Measurements from ENCODE around the gene PCDHGA6.

The PCDHGA6 gene

DNA sequence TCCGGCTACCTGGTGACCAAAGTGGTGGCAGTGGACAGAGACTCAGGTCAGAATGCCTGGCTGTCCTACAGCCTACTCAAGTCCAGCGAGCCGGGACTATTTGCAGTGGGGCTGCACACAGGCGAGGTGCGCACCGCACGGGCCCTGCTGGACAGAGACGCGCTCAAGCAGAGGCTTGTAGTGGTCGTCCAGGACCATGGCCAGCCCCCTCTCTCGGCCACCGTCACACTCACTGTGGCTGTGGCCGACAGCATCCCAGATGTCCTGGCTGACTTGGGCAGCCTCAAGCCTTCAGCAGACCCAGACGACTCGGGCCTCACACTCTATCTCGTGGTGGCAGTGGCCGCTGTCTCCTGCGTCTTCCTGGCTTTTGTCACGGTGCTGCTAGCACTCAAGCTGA, 16.7 kb upstream of the PCDHGA6 start:
- no peak overlapping the region for H3K4me2 ChIP-seq (ENCODE audit: low read depth, low read length)
- DNase-seq, result no peak
- no peaks in the 10 kb centered on the region for H3F3A ChIP-seq (ENCODE audit: insufficient read depth, low read length)
- H3K27ac ChIP-seq (ENCODE audit: low read length), result no peak overlapping the region
- H3K4me3 ChIP-seq (ENCODE audit: low read length), result no peak overlapping the region
- no peak for TF ChIP-seq EZH2phosphoT487 (IDR thresholded peaks at IDR 0.05; ENCODE audit: low read length)
- TF ChIP-seq, protein P1, sequence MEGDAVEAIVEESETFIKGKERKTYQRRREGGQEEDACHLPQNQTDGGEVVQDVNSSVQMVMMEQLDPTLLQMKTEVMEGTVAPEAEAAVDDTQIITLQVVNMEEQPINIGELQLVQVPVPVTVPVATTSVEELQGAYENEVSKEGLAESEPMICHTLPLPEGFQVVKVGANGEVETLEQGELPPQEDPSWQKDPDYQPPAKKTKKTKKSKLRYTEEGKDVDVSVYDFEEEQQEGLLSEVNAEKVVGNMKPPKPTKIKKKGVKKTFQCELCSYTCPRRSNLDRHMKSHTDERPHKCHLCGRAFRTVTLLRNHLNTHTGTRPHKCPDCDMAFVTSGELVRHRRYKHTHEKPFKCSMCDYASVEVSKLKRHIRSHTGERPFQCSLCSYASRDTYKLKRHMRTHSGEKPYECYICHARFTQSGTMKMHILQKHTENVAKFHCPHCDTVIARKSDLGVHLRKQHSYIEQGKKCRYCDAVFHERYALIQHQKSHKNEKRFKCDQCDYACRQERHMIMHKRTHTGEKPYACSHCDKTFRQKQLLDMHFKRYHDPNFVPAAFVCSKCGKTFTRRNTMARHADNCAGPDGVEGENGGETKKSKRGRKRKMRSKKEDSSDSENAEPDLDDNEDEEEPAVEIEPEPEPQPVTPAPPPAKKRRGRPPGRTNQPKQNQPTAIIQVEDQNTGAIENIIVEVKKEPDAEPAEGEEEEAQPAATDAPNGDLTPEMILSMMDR (IDR thresholded peaks at IDR 0.05; ENCODE audit: low read length), result no peak
- TF ChIP-seq EZH2 (optimal IDR thresholded peaks at IDR 0.05; ENCODE audit: low read depth, low read length), result no peak
- H3K9me2 ChIP-seq (replicated peaks; ENCODE audit: insufficient read depth, low read length), result no peaks in the 10 kb centered on the region
- H3K79me2 ChIP-seq (ENCODE audit: low read length), result no peaks in the 10 kb centered on the region
- no peaks in the 10 kb centered on the region for H4K20me1 ChIP-seq (ENCODE audit: insufficient read depth, low read length)
- H3K36me3 ChIP-seq (replicated peaks; ENCODE audit: insufficient read depth, low read length), result no peaks in the 10 kb centered on the region
- H3K4me1 ChIP-seq (ENCODE audit: low read length), result no peaks in the 10 kb centered on the region
- no peaks in the 10 kb centered on the region for H3K9me3 ChIP-seq (replicated peaks; ENCODE audit: insufficient read depth, low read length)
- no peak overlapping the region for H3K9ac ChIP-seq (ENCODE audit: low read length)
- no peak overlapping the region for H2AFZ ChIP-seq (ENCODE audit: low read length)
- no peaks in the 10 kb centered on the region for H3K27me3 ChIP-seq (replicated peaks; ENCODE audit: insufficient read depth, low read length)

DNA sequence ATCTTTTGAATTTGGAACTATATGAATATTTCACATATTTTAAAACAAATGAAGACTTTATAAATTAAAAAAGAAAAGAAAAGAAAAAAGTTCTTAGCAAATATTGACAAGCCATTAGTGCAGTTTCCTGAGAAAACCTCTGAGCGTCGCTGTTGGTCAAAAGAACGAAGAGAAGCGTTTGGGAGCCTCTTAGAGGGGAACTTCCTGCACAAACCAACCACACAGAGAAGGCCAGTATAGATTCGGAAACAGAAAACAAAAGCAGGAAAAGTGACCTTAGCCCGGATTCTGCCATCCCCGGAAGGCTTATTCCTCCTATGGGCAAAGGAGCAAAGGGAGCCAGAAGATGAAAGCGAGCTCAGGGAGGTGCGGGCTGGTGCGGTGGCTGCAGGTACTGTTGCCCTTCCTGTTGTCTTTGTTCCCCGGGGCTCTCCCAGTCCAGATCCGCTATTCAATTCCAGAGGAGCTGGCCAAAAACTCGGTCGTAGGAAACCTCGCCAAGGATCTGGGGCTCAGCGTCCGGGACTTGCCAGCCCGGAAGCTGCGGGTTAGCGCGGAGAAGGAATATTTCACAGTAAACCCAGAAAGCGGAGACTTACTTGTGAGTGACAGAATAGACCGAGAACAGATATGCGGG, 13.8 kb upstream of the PCDHGA6 start, which contains the start of gene PCDHGB2:
Gene PCDHGB2 (plus strand): TSS at position 205 of the 637 bp plus-strand sequence. CDS start 142 bp downstream, at position 347.
- no peaks in the 10 kb centered on the region for H3K9me2 ChIP-seq (replicated peaks; ENCODE audit: insufficient read depth, low read length)
- no peak for TF ChIP-seq EZH2phosphoT487 (IDR thresholded peaks at IDR 0.05; ENCODE audit: low read length)
- TF ChIP-seq, protein P1 (IDR thresholded peaks at IDR 0.05; ENCODE audit: low read length), result peak; percentile 46
- no peaks in the 10 kb centered on the region for H3K36me3 ChIP-seq (replicated peaks; ENCODE audit: insufficient read depth, low read length)
- H3F3A ChIP-seq (ENCODE audit: insufficient read depth, low read length), result no peaks in the 10 kb centered on the region
- peak within 1 kb of the TSS; percentile 55; the same call in 1 of the 2 replicates for H2AFZ ChIP-seq (ENCODE audit: low read length)
- H3K9ac ChIP-seq (ENCODE audit: low read length), result no peak within 1 kb of the TSS
- H3K4me2 ChIP-seq (ENCODE audit: low read depth, low read length), result peak within 1 kb of the TSS; percentile 46
- no peaks in the 10 kb centered on the region for H3K9me3 ChIP-seq (replicated peaks; ENCODE audit: insufficient read depth, low read length)
- H3K4me1 ChIP-seq (ENCODE audit: low read length), result no peaks in the 10 kb centered on the region
- DNase-seq, result peak; percentile 50
- H3K27ac ChIP-seq (ENCODE audit: low read length), result no peak within 1 kb of the TSS
- H3K27me3 ChIP-seq (replicated peaks; ENCODE audit: insufficient read depth, low read length), result no peaks in the 10 kb centered on the region; the same call in 1 of the 2 replicates
- no peaks in the 10 kb centered on the region for H3K79me2 ChIP-seq (ENCODE audit: low read length)
- H4K20me1 ChIP-seq (ENCODE audit: insufficient read depth, low read length), result no peaks in the 10 kb centered on the region
- peak within 1 kb of the TSS; percentile 48 for H3K4me3 ChIP-seq (ENCODE audit: low read length)

DNA sequence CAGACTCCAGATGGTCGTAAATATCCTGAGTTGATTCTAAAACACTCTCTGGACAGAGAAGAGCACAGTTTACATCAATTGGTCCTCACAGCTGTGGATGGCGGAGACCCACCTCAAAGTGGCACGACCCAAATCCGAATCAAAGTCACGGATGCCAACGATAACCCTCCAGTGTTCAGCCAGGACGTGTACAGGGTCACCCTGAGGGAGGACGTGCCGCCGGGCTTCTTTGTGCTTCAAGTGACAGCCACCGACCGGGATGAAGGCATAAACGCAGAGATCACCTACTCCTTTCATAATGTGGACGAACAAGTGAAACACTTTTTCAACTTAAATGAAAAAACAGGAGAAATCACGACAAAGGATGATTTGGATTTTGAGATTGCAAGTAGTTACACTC, 13.0 kb upstream of the PCDHGA6 start:
- Histone ChIP-seq H3K9me3 (replicated peaks; ENCODE audit: insufficient read depth, low read length) (no peaks in the 10 kb centered on the region), H3K4me1 (ENCODE audit: low read length) (no peaks in the 10 kb centered on the region), H3K4me2 (ENCODE audit: low read depth, low read length) (no peak overlapping the region), H2AFZ (ENCODE audit: low read length) (no peak overlapping the region), H3K4me3 (ENCODE audit: low read length) (no peak overlapping the region), H3K9ac (ENCODE audit: low read length) (no peak overlapping the region), H3K79me2 (ENCODE audit: low read length) (no peaks in the 10 kb centered on the region), H3K36me3 (replicated peaks; ENCODE audit: insufficient read depth, low read length) (no peaks in the 10 kb centered on the region), H3K9me2 (replicated peaks; ENCODE audit: insufficient read depth, low read length) (no peaks in the 10 kb centered on the region), H3K27me3 (replicated peaks; ENCODE audit: insufficient read depth, low read length) (no peaks in the 10 kb centered on the region; the same call in 1 of the 2 replicates), H4K20me1 (ENCODE audit: insufficient read depth, low read length) (no peaks in the 10 kb centered on the region), H3K27ac (ENCODE audit: low read length) (no peak overlapping the region), H3F3A (ENCODE audit: insufficient read depth, low read length) (no peaks in the 10 kb centered on the region)
- DNase-seq, result no peak
- TF ChIP-seq EZH2phosphoT487 (IDR thresholded peaks at IDR 0.05; ENCODE audit: low read length) (no peak), EZH2 (optimal IDR thresholded peaks at IDR 0.05; ENCODE audit: low read depth, low read length) (no peak)
- TF ChIP-seq, protein P1 (IDR thresholded peaks at IDR 0.05; ENCODE audit: low read length), result no peak
